ENCODE results near the gene RNU6-9. TPM values are rescaled to one million over a fixed set of nuclear protein-coding genes. Genes with fewer than 3 reads are reported as not detected.

RNU6-9 gene
- total RNA-seq, 2 experiments from 2014 or later, result not detected

DNA sequence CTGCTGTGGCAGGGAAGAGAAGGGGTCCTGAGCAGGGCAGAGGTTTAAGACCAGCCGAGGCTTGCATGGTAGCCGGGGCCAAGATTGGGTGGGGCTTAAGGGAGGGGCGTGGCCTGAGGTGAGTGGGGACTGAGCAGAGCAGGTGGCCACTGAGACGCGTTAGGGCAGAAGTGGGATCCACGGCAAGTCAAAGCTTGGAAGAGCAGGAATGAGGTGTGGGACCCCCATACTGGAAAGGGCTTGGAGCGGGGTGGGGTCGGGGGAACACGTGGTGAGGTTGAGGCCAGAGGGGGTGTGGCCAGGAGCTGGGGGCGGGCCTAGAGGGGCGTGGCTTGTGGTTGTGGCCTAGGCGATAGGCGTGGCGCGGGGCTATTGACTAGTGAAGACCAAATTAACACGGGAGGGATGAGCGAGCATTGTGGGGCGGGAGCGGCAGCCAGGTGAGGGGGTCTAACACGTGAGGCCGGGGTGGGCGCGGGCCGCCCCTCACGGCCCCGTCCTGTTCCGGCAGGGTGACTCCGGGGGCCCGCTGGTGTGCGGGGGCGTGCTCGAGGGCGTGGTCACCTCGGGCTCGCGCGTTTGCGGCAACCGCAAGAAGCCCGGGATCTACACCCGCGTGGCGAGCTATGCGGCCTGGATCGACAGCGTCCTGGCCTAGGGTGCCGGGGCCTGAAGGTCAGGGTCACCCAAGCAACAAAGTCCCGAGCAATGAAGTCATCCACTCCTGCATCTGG, 30.5 kb upstream of the RNU6-9 start:
- Mint-ChIP-seq H3K4me3 (peak overlapping the region; percentile 40), H3K36me3 (ENCODE audit: low read depth) (no peaks in the 10 kb centered on the region), H3K9me3 (ENCODE audit: low read depth) (no peaks in the 10 kb centered on the region), H3K27ac (no peak overlapping the region), H3K4me1 (peaks cover 13% of the 10 kb centered on the region), H3K27me3 (peaks cover 11% of the 10 kb centered on the region)
- peak; percentile 56 for ATAC-seq
- peak; percentile 90 for DNase-seq
- intact Hi-C loops (cut with DNase I, micrococcal nuclease), result loop anchor here (1.0 to 2.0 kb wide), 15 partner anchors 11 to 378 kb away; partner anchors contain the start of genes ATP5F1D (in 1 of the 2), MED16 (in 1 of the 2), POLRMT (in 1 of the 2) and PTBP1 (in 1 of the 2)
- CTCF ChIA-PET, result interaction anchor here (0.9 to 2.1 kb wide), 8 partner anchors 30 to 180 kb away, joined by 4 to 21 read pairs (median 6); partner anchors contain the start of genes MED16, RNU6-9 and WDR18
- POLR2A ChIA-PET, result interaction anchor here (1.0 kb wide), 1 partner anchor 10 kb away, joined by 3 read pairs; no protein-coding TSS in a partner anchor

GRCh38 chr19:863315-863620, 30.0 kb upstream of the RNU6-9 start:
- DNase-seq (no peak), ATAC-seq (no peak)
- intact Hi-C loops (cut with DNase I, micrococcal nuclease), result loop anchor here (2.0 kb wide), 4 partner anchors 120 to 378 kb away; partner anchors contain the start of genes ATP5F1D (in 1 of the 2) and RNF126 (in 1 of the 2)
- ChIA-PET CTCF (interaction anchor here (0.7 to 2.1 kb wide), 14 partner anchors 14 to 478 kb away, joined by 3 to 21 read pairs (median 5); partner anchors contain the start of genes MED16, RNU6-9 and WDR18), POLR2A (interaction anchor here (0.6 to 1.0 kb wide), 3 partner anchors 9 to 45 kb away, joined by 3 to 10 read pairs (median 4); no protein-coding TSS in a partner anchor)
- peaks cover 10% of the 10 kb centered on the region for H3K27me3 Mint-ChIP-seq
- H3K4me1 Mint-ChIP-seq, result peaks cover 13% of the 10 kb centered on the region
- no peaks in the 10 kb centered on the region for H3K36me3 Mint-ChIP-seq (ENCODE audit: low read depth)
- no peaks in the 10 kb centered on the region for H3K9me3 Mint-ChIP-seq (ENCODE audit: low read depth)
- no peak overlapping the region for H3K4me3 Mint-ChIP-seq
- H3K27ac Mint-ChIP-seq, result no peak overlapping the region

GRCh38 chr19:866769-867300, 26.4 kb upstream of the RNU6-9 start:
- peaks cover 9% of the 10 kb centered on the region for H3K36me3 Mint-ChIP-seq (ENCODE audit: low read depth)
- intact Hi-C loops (cut with DNase I, micrococcal nuclease), result no loop called here
- H3K4me1 Mint-ChIP-seq, result peaks cover 16% of the 10 kb centered on the region
- ChIA-PET CTCF (no interaction called here), POLR2A (no interaction called here)
- no peak overlapping the region for H3K4me3 Mint-ChIP-seq
- DNase-seq, result no peak
- H3K27me3 Mint-ChIP-seq, result peaks cover 3% of the 10 kb centered on the region
- H3K9me3 Mint-ChIP-seq (ENCODE audit: low read depth), result no peaks in the 10 kb centered on the region
- ATAC-seq, result no peak
- H3K27ac Mint-ChIP-seq, result no peak overlapping the region

GRCh38 chr19:867301-867793, 25.9 kb upstream of the RNU6-9 start:
- Mint-ChIP-seq H3K36me3 (ENCODE audit: low read depth) (peaks cover 9% of the 10 kb centered on the region), H3K9me3 (ENCODE audit: low read depth) (no peaks in the 10 kb centered on the region), H3K27me3 (peaks cover 3% of the 10 kb centered on the region), H3K4me1 (peaks cover 21% of the 10 kb centered on the region), H3K4me3 (no peak overlapping the region), H3K27ac (no peak overlapping the region)
- DNase-seq, result no peak
- no peak for ATAC-seq
- CTCF ChIA-PET, result no interaction called here
- POLR2A ChIA-PET, result no interaction called here
- intact Hi-C loops (cut with DNase I, micrococcal nuclease), result no loop called here

DNA sequence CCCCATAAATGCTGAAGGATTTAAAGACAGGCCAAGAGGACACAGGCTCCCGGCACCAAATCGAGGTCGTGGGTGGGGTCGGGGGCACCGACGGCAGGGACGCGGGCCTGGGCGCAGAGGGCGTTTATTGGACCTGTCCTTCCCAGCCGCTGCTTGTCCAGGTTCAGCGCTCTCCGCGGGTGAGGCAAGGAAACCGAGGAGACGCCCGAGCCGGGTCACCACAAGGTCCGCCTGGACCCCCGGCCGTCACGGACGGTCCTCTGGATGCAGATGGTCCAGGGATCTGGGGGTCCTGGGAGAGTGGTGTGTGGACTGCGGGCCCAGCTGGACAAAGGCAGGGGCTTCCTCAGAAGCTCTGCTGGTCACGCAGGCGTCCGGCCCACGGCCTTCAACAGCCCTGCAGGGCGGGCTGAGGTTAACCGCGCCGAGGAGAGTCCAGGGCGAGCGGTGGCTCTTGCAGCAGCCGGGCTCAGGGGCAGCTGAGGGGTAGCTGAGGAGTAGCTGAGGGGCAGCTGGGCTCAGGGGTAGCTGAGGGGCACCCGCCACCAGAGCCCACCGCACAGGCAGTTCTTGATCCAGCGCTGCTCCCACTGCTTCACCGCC, 25.3 kb upstream of the RNU6-9 start:
- Mint-ChIP-seq H3K4me3 (no peak overlapping the region), H3K36me3 (ENCODE audit: low read depth) (peaks cover 9% of the 10 kb centered on the region), H3K4me1 (peaks cover 20% of the 10 kb centered on the region), H3K27ac (no peak overlapping the region), H3K27me3 (no peaks in the 10 kb centered on the region), H3K9me3 (ENCODE audit: low read depth) (no peaks in the 10 kb centered on the region)
- intact Hi-C loops (cut with DNase I, micrococcal nuclease), result no loop called here
- POLR2A ChIA-PET, result no interaction called here
- CTCF ChIA-PET, result no interaction called here
- DNase-seq (no peak), ATAC-seq (no peak)

DNA sequence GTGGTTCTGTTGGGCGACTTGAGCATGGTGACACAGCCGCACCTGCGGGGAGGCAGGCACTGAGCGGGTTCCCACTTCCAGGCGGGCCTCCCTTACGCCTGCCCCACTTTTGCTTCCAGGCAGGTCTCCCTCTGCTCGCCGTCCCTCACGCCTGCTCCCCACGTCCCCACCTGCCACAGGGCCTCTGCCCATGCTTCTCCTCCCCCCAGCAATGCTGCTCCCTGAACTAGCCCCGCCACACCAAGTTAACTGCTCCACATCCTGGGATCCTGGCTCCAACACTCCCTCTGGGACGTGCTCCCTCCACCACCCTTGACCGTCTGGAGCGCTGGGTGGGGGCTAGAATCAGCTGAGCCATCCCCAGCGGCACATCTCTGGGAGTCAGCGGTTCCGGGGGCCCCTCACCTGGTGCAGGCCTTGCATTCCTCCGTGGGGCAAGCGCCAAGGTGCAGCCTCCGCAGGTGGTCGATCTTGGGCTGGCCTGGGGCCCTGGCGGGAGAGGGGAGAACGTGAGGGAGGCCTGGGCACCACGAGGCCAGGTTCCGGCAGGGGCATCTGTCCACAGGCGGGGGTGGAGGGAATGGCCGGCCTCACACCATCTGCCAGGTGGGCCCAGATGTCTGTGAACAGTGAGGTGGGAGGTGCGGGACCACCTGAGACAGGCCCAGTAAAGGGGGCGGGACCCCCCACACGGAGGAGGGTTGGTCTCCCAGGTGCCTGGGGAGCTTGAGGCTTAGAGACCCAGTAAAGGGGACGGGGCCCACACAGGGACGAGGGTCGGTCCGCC, 24.6 kb upstream of the RNU6-9 start:
- ATAC-seq (no peak), DNase-seq (no peak)
- intact Hi-C loops (cut with DNase I, micrococcal nuclease), result no loop called here
- ChIA-PET CTCF (no interaction called here), POLR2A (no interaction called here)
- peaks cover 15% of the 10 kb centered on the region for H3K4me1 Mint-ChIP-seq
- H3K27ac Mint-ChIP-seq, result no peak overlapping the region
- no peaks in the 10 kb centered on the region for H3K9me3 Mint-ChIP-seq (ENCODE audit: low read depth)
- H3K4me3 Mint-ChIP-seq, result no peak overlapping the region
- peaks cover 9% of the 10 kb centered on the region for H3K36me3 Mint-ChIP-seq (ENCODE audit: low read depth)
- H3K27me3 Mint-ChIP-seq, result no peaks in the 10 kb centered on the region

DNA sequence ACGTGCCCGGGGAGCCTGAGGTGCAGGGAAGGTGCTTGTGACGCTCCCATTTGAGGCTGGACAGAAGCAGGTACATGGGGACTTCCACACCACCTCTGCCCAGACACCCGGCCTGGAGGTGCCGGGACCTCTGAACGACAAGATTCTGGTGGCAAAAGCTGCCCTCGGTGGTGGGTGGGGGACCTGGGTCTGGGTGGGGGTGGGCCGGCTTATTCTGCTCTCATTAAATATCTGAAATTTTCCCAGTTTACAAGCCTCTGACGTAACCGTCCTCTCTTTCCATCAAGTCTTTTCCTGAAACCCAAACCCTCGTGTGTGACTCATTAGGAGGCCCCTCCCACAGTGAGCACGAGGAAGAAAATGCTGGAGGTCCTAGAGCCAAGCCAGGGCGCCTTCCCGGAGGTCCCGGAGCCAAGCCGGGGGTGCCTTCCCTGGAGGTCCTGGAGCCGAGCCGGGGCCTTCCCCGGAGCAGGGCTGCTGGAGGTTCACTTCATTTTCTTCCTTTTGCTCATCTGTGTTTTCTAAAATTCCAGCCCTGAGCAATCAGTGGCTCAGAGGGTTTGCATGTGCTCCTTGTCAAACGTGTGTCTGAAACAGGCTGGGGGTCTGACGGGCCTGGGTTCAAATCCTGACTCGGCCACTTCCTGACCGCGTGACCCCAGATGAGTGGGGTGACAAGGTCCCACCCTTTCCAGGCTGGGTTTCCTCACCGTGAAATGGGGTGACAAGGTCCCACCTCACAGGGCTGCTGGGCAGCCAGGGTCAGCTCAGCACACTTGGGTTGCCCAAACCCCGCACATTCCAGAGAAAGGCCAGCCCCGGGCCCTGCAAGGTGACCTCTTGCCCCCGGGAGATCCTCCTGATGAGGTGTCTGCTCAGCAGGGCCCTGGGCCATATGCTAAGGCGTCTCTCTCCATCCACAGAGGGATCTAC, 23.8 kb upstream of the RNU6-9 start:
- H3K27ac Mint-ChIP-seq, result no peak overlapping the region
- ChIA-PET CTCF (no interaction called here), POLR2A (no interaction called here)
- intact Hi-C loops (cut with DNase I, micrococcal nuclease), result no loop called here
- H3K9me3 Mint-ChIP-seq (ENCODE audit: low read depth), result no peaks in the 10 kb centered on the region
- no peak for ATAC-seq
- peaks cover 12% of the 10 kb centered on the region for H3K4me1 Mint-ChIP-seq
- no peaks in the 10 kb centered on the region for H3K27me3 Mint-ChIP-seq
- peaks cover 9% of the 10 kb centered on the region for H3K36me3 Mint-ChIP-seq (ENCODE audit: low read depth)
- DNase-seq, result no peak
- no peak overlapping the region for H3K4me3 Mint-ChIP-seq

- no peaks in the 10 kb centered on the region for H3K9me3 Mint-ChIP-seq (ENCODE audit: low read depth)
- no peak overlapping the region for H3K27ac Mint-ChIP-seq
- intact Hi-C loops (cut with DNase I, micrococcal nuclease), result no loop called here
- H3K4me3 Mint-ChIP-seq, result no peak overlapping the region
- peaks cover 12% of the 10 kb centered on the region for H3K4me1 Mint-ChIP-seq
- no peak for DNase-seq
- ChIA-PET CTCF (no interaction called here), POLR2A (no interaction called here)
- H3K27me3 Mint-ChIP-seq, result no peaks in the 10 kb centered on the region
- H3K36me3 Mint-ChIP-seq (ENCODE audit: low read depth), result peaks cover 9% of the 10 kb centered on the region
- no peak for ATAC-seq
Measured at GRCh38 chr19:870314-870713, 23.0 kb upstream of the RNU6-9 start.

DNA sequence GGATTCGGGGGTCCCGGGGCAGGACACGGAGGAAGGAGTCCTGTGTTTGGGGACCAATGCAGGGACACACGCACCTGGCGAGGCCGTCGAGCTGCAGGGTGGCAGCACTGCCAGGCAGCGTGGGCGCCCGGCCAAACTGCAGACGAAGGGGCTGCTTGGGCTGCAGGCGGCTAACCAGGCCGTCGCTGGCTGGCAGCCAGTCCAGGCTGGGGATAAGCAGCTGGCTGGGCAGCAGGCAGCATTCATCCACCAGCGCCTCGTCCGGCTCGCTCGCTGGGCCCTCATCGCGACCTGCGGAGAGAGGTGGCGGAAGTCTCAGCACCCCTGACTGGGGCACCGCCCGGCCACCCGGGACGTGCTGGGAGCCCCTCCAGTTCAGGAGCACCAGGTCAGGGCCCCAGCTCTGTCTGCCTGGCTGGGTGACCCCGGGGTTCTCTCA, 22.3 kb upstream of the RNU6-9 start:
- Mint-ChIP-seq H3K27me3 (no peaks in the 10 kb centered on the region), H3K4me1 (peaks cover 12% of the 10 kb centered on the region), H3K27ac (no peak overlapping the region), H3K4me3 (no peak overlapping the region), H3K9me3 (ENCODE audit: low read depth) (no peaks in the 10 kb centered on the region), H3K36me3 (ENCODE audit: low read depth) (peaks cover 9% of the 10 kb centered on the region)
- intact Hi-C loops (cut with DNase I, micrococcal nuclease), result no loop called here
- ATAC-seq (no peak), DNase-seq (no peak)
- CTCF ChIA-PET, result no interaction called here
- POLR2A ChIA-PET, result no interaction called here

GRCh38 chr19:871446-872265, 21.6 kb upstream of the RNU6-9 start:
- peaks cover 9% of the 10 kb centered on the region for H3K36me3 Mint-ChIP-seq (ENCODE audit: low read depth)
- no peak overlapping the region for H3K4me3 Mint-ChIP-seq
- POLR2A ChIA-PET, result interaction anchor here (0.6 to 1.3 kb wide), 2 partner anchors 8 to 80 kb away, joined by 3 to 4 read pairs; no protein-coding TSS in a partner anchor
- peaks cover 12% of the 10 kb centered on the region for H3K4me1 Mint-ChIP-seq
- no peaks in the 10 kb centered on the region for H3K9me3 Mint-ChIP-seq (ENCODE audit: low read depth)
- ATAC-seq (no peak), DNase-seq (no peak)
- CTCF ChIA-PET, result no interaction called here
- H3K27me3 Mint-ChIP-seq, result no peaks in the 10 kb centered on the region
- no peak overlapping the region for H3K27ac Mint-ChIP-seq
- intact Hi-C loops (cut with DNase I, micrococcal nuclease), result no loop called here

Measured in activated CD4-positive, alpha-beta T cell treated with anti-CD3 and anti-CD28 coated beads for 36 hours (primary cell).